Stomach (tissue), 4 donors: ENCODE data around the gene MRFAP1L1.
A peak's percentile ranks its signal among the peaks of the same experiment; 100 is the strongest.

ENCODE experiments used
- CTCF ChIP-seq, 7 experiments: fragments of 450-650 bp in 4 of 7; fragments of 200-600 bp in 3 of 7; sonication (generic) in 3 of 7; IDR thresholded peaks; one replicate each; pipeline ENCODE4 v1.5.1; 2016 to 2019; ENCODE audit warnings: antibody characterized with exemption in 7 of 7, control low read depth in 2 of 7, mild to moderate bottlenecking in 1 of 7
- EP300 ChIP-seq: sonication (generic); formaldehyde crosslinking; IDR thresholded peaks from one replicate; pipeline ENCODE4 v1.6.1; 2017; ENCODE audit warnings: antibody characterized with exemption
- POLR2A ChIP-seq, 4 donors: fragments of 450-650 bp; IDR thresholded peaks; one replicate each; pipeline ENCODE4 v1.6.1; 2016; ENCODE audit warnings: antibody characterized with exemption in 4 of 4, control low read depth in 2 of 4, mild to moderate bottlenecking in 1 of 4, moderate library complexity in 1 of 4
- POLR2AphosphoS5 ChIP-seq, 3 donors: sonication (generic); formaldehyde crosslinking; IDR thresholded peaks; one replicate each; pipeline ENCODE4 v1.6.1; 2016; ENCODE audit warnings: antibody characterized with exemption in 3 of 3

GRCh38 chr4:6687947-6688878 is 21.5 kb downstream of the MRFAP1L1 start:
- TF ChIP-seq POLR2A (IDR thresholded peaks at IDR 0.05) (no peak), CTCF (IDR thresholded peaks at IDR 0.05) (peak in 2 of 7 experiments; percentile 3 to 22), EP300 (no peak), POLR2AphosphoS5 (IDR thresholded peaks at IDR 0.05) (no peak)
